Loucy (cell line): ENCODE results near the gene CFHR3.
"Not testable (repeated sequence)": the region's sequence is repeated elsewhere in the genome, so short reads cannot be mapped to it uniquely, and the experiment has no call there.

Experiments used
- CTCF ChIP-seq: fragments of 200-600 bp; sonication (generic); conservative IDR thresholded peaks from 2 replicates; pipeline ENCODE4 v1.5.1; 2014; ENCODE audit warnings: mild to moderate bottlenecking, antibody characterized with exemption, low read length
- EZH2phosphoT487 ChIP-seq: fragments of 200-600 bp; IDR thresholded peaks from 2 replicates; pipeline ENCODE4 v1.6.1; 2018; ENCODE audit warnings: antibody characterized with exemption, mild to moderate bottlenecking, moderate library complexity, borderline replicate concordance

- TF ChIP-seq CTCF, EZH2phosphoT487: not testable (repeated sequence)
Measured at GRCh38 chr1:196819531-196819930, 44.9 kb downstream of the CFHR3 start, which contains the start of gene CFHR1.
